WTC11 (cell line): ENCODE data around the gene ADAMTS18. TPM values are rescaled to one million over a fixed set of nuclear protein-coding genes. Genes with fewer than 3 reads are reported as not detected.

Experiments used
- ATAC-seq: fragments of 200-7000 bp; cut with Tn5 transposase; 2 replicates; pipeline ENCODE4 v1.10.0; 2021; ENCODE audit warnings: mild to moderate bottlenecking, moderate library complexity
- CTCF ChIA-PET: fragments of 300-600 bp; sonication (Branson Sonifier 250); formaldehyde crosslinking; loops from one replicate; lab custom pipeline; 2021; ENCODE audit warnings: antibody characterized with exemption; lab: Charles Lee
- POLR2A ChIA-PET: fragments of 350-600 bp; sonication (Branson Sonifier 250); formaldehyde crosslinking; loops from one replicate; lab custom pipeline; 2021; ENCODE audit warnings: antibody characterized with exemption; lab: Charles Lee
- DNase-seq: peaks from one replicate; pipeline ENCODE4 v3.0.0; 2021; ENCODE audit warnings: low spot score
- H3K27ac Mint-ChIP-seq: 2 replicates; pipeline ENCODE4 v1.8.0; 2021; ENCODE audit warnings: mixed read lengths
- H3K27me3 Mint-ChIP-seq: 2 replicates; pipeline ENCODE4 v1.8.0; 2021; ENCODE audit warnings: low read depth, mild to moderate bottlenecking, moderate library complexity, mixed read lengths
- H3K36me3 Mint-ChIP-seq: 2 replicates; pipeline ENCODE4 v1.8.0; 2021; ENCODE audit warnings: mixed read lengths
- H3K4me1 Mint-ChIP-seq: 2 replicates; pipeline ENCODE4 v1.8.0; 2022; ENCODE audit warnings: mixed read lengths
- H3K4me3 Mint-ChIP-seq: 2 replicates; pipeline ENCODE4 v1.8.0; 2021; ENCODE audit warnings: mild to moderate bottlenecking, moderate library complexity, mixed read lengths
- H3K9me3 Mint-ChIP-seq: 2 replicates; pipeline ENCODE4 v1.8.0; 2021; ENCODE audit warnings: mixed read lengths
- EMX1 ChIP-seq: fragments of 250-450 bp; sonication (Bioruptor Pico); IDR thresholded peaks from 2 replicates; pipeline ENCODE4 v1.8.0; 2021; ENCODE audit warnings: mild to moderate bottlenecking
- ETV6 ChIP-seq: sonication (generic); formaldehyde crosslinking; IDR thresholded peaks from 2 replicates; pipeline ENCODE4 v1.8.1; 2022; ENCODE audit warnings: mild to moderate bottlenecking, missing genetic modification reagents
- GRHL2 ChIP-seq: fragments of 250-450 bp; sonication (Bioruptor Pico); IDR thresholded peaks from 2 replicates; pipeline ENCODE4 v1.8.0; 2022; ENCODE audit warnings: mild to moderate bottlenecking, moderate library complexity; ENCODE audit not compliant: insufficient replicate concordance, severe bottlenecking
- JAZF1 ChIP-seq: fragments of 250-450 bp; sonication (Bioruptor Pico); IDR thresholded peaks from 2 replicates; pipeline ENCODE4 v1.9.0; 2021; ENCODE audit warnings: moderate library complexity, mild to moderate bottlenecking, inconsistent platforms
- NR3C1 ChIP-seq: sonication (generic); formaldehyde crosslinking; conservative IDR thresholded peaks from 2 replicates; pipeline ENCODE4 v1.8.1; 2023; ENCODE audit warnings: low read depth, mild to moderate bottlenecking, missing genetic modification reagents
- PRRX2 ChIP-seq: fragments of 250-450 bp; sonication (Bioruptor Pico); IDR thresholded peaks from 2 replicates; pipeline ENCODE4 v1.8.0; 2021; ENCODE audit warnings: mild to moderate bottlenecking
- RELA ChIP-seq: sonication (generic); formaldehyde crosslinking; IDR thresholded peaks from 2 replicates; pipeline ENCODE4 v1.8.1; 2022; ENCODE audit warnings: missing genetic modification reagents, mild to moderate bottlenecking, borderline replicate concordance
- SOX15 ChIP-seq: fragments of 250-450 bp; sonication (Bioruptor Pico); IDR thresholded peaks from 2 replicates; pipeline ENCODE4 v1.9.0; 2021; ENCODE audit warnings: mild to moderate bottlenecking
- TP53 ChIP-seq: sonication (generic); formaldehyde crosslinking; IDR thresholded peaks from 2 replicates; pipeline ENCODE4 v1.8.1; 2023; ENCODE audit warnings: mild to moderate bottlenecking, missing genetic modification reagents
- ZNF232 ChIP-seq: sonication (generic); formaldehyde crosslinking; IDR thresholded peaks from 2 replicates; pipeline ENCODE4 v1.8.0; 2022; ENCODE audit warnings: mild to moderate bottlenecking, missing genetic modification reagents
- total RNA-seq: library from RNA; stranded (reverse); gene quantifications from 3 replicates; pipeline ENCODE4 v1.2.3, GENCODE V29; 2021
- TF ChIP-seq, protein P1 (sequence below): fragments of 250-450 bp; sonication (Bioruptor Pico); IDR thresholded peaks from 2 replicates; pipeline ENCODE4 v1.8.0; 2021; ENCODE audit warnings: mild to moderate bottlenecking
- TF ChIP-seq, protein P2 (sequence below): sonication (generic); formaldehyde crosslinking; IDR thresholded peaks from 2 replicates; pipeline ENCODE4 v1.8.1; 2023; ENCODE audit warnings: mild to moderate bottlenecking, missing genetic modification reagents, borderline replicate concordance
- TF ChIP-seq, protein P3 (sequence below): sonication (generic); formaldehyde crosslinking; IDR thresholded peaks from 2 replicates; pipeline ENCODE4 v1.8.0; 2023; ENCODE audit warnings: mild to moderate bottlenecking, missing genetic modification reagents
- TF ChIP-seq, protein P4 (sequence below): sonication (generic); formaldehyde crosslinking; IDR thresholded peaks from 2 replicates; pipeline ENCODE4 v1.8.0; 2022; ENCODE audit warnings: mild to moderate bottlenecking, missing genetic modification reagents
- TF ChIP-seq, protein P5 (sequence below): sonication (generic); formaldehyde crosslinking; IDR thresholded peaks from 2 replicates; pipeline ENCODE4 v1.8.1; 2022; ENCODE audit warnings: low read depth, missing genetic modification reagents, borderline replicate concordance
- TF ChIP-seq, protein P6 (sequence below): sonication (generic); formaldehyde crosslinking; IDR thresholded peaks from 2 replicates; pipeline ENCODE4 v1.8.0; 2023; ENCODE audit warnings: missing genetic modification reagents, mild to moderate bottlenecking, borderline replicate concordance

ADAMTS18 gene
- total RNA-seq, 1 experiment from 2014 or later: 0.17 TPM

DNA sequence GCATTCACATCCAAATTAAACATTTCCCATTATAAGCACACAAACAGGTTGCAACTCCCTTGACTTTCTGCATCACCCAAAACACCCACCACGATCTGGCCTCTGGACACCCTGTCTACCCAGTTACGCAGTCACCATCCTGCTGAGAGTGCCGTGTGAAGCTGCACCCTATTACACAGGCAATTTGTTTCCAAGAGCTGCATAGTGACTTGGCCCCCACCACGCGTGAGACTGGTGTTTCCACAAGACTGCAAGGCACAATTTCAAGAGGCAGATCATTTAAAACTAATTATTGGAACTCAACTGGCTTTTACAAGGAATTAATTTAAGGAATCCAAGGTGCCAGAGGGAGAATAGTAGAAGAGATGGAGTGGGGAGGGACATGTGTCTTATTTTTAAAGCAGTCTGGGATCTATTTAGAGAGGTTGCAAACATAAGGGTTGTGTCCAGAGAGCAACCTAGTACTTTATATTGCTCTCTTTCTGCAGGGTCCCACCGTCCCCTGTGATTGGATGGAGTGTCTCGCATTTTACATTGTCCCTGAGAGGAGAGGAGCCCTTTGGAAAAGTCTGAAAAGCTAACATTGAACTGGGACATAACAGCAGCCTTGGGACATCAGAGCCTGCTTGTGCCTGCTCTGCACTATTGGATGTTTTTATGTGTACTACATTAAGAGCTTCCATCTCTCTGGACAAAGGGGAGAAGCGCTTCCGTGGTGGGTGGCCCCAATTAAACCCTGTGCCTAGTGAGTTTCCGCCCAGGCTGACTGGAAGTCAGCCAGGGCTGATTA lies 8.7 kb upstream of the ADAMTS18 start:
- Mint-ChIP-seq H3K27me3 (no peaks in the 10 kb centered on the region; the same call in 1 of the 2 replicates), H3K36me3 (no peaks in the 10 kb centered on the region), H3K4me1 (peaks cover 23% of the 10 kb centered on the region), H3K9me3 (no peaks in the 10 kb centered on the region), H3K4me3 (no peak overlapping the region), H3K27ac (no peak overlapping the region)
- TF ChIP-seq, protein P1, sequence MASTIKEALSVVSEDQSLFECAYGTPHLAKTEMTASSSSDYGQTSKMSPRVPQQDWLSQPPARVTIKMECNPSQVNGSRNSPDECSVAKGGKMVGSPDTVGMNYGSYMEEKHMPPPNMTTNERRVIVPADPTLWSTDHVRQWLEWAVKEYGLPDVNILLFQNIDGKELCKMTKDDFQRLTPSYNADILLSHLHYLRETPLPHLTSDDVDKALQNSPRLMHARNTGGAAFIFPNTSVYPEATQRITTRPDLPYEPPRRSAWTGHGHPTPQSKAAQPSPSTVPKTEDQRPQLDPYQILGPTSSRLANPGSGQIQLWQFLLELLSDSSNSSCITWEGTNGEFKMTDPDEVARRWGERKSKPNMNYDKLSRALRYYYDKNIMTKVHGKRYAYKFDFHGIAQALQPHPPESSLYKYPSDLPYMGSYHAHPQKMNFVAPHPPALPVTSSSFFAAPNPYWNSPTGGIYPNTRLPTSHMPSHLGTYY (CRISPR knock-in tag): no peak
- TF ChIP-seq SOX15 (no peak), PRRX2 (no peak), TP53 (CRISPR knock-in tag) (no peak)
- TF ChIP-seq, protein P2, sequence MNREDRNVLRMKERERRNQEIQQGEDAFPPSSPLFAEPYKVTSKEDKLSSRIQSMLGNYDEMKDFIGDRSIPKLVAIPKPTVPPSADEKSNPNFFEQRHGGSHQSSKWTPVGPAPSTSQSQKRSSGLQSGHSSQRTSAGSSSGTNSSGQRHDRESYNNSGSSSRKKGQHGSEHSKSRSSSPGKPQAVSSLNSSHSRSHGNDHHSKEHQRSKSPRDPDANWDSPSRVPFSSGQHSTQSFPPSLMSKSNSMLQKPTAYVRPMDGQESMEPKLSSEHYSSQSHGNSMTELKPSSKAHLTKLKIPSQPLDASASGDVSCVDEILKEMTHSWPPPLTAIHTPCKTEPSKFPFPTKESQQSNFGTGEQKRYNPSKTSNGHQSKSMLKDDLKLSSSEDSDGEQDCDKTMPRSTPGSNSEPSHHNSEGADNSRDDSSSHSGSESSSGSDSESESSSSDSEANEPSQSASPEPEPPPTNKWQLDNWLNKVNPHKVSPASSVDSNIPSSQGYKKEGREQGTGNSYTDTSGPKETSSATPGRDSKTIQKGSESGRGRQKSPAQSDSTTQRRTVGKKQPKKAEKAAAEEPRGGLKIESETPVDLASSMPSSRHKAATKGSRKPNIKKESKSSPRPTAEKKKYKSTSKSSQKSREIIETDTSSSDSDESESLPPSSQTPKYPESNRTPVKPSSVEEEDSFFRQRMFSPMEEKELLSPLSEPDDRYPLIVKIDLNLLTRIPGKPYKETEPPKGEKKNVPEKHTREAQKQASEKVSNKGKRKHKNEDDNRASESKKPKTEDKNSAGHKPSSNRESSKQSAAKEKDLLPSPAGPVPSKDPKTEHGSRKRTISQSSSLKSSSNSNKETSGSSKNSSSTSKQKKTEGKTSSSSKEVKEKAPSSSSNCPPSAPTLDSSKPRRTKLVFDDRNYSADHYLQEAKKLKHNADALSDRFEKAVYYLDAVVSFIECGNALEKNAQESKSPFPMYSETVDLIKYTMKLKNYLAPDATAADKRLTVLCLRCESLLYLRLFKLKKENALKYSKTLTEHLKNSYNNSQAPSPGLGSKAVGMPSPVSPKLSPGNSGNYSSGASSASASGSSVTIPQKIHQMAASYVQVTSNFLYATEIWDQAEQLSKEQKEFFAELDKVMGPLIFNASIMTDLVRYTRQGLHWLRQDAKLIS (CRISPR knock-in tag): no peak
- TF ChIP-seq, protein P3, sequence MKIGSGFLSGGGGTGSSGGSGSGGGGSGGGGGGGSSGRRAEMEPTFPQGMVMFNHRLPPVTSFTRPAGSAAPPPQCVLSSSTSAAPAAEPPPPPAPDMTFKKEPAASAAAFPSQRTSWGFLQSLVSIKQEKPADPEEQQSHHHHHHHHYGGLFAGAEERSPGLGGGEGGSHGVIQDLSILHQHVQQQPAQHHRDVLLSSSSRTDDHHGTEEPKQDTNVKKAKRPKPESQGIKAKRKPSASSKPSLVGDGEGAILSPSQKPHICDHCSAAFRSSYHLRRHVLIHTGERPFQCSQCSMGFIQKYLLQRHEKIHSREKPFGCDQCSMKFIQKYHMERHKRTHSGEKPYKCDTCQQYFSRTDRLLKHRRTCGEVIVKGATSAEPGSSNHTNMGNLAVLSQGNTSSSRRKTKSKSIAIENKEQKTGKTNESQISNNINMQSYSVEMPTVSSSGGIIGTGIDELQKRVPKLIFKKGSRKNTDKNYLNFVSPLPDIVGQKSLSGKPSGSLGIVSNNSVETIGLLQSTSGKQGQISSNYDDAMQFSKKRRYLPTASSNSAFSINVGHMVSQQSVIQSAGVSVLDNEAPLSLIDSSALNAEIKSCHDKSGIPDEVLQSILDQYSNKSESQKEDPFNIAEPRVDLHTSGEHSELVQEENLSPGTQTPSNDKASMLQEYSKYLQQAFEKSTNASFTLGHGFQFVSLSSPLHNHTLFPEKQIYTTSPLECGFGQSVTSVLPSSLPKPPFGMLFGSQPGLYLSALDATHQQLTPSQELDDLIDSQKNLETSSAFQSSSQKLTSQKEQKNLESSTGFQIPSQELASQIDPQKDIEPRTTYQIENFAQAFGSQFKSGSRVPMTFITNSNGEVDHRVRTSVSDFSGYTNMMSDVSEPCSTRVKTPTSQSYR (CRISPR knock-in tag): no peak
- TF ChIP-seq, protein P4, sequence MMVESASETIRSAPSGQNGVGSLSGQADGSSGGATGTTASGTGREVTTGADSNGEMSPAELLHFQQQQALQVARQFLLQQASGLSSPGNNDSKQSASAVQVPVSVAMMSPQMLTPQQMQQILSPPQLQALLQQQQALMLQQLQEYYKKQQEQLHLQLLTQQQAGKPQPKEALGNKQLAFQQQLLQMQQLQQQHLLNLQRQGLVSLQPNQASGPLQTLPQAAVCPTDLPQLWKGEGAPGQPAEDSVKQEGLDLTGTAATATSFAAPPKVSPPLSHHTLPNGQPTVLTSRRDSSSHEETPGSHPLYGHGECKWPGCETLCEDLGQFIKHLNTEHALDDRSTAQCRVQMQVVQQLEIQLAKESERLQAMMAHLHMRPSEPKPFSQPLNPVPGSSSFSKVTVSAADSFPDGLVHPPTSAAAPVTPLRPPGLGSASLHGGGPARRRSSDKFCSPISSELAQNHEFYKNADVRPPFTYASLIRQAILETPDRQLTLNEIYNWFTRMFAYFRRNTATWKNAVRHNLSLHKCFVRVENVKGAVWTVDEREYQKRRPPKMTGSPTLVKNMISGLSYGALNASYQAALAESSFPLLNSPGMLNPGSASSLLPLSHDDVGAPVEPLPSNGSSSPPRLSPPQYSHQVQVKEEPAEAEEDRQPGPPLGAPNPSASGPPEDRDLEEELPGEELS (CRISPR knock-in tag): no peak
- TF ChIP-seq, protein P5, sequence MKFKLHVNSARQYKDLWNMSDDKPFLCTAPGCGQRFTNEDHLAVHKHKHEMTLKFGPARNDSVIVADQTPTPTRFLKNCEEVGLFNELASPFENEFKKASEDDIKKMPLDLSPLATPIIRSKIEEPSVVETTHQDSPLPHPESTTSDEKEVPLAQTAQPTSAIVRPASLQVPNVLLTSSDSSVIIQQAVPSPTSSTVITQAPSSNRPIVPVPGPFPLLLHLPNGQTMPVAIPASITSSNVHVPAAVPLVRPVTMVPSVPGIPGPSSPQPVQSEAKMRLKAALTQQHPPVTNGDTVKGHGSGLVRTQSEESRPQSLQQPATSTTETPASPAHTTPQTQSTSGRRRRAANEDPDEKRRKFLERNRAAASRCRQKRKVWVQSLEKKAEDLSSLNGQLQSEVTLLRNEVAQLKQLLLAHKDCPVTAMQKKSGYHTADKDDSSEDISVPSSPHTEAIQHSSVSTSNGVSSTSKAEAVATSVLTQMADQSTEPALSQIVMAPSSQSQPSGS (CRISPR knock-in tag): no peak
- DNase-seq (no peak), ATAC-seq (no peak)
- ChIA-PET CTCF (no interaction called here), POLR2A (no interaction called here)

DNA sequence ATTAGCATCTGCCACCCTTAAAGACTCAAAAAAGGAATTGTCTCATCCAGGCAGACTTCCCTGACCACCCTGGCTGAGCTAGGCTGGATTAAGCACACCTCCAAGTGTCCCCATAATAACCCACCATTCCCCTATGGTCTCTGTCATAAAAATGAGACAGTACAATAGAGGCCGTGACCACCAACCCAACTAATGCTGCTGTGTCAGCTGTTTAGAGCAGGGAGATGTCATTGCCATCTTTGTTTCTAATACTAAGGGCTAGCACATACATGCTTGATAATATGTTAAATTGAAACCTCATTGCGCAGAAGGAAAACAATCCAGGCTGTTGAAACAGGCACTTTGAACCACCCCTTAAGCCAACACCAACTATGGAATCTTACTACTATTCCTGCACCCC lies 7.2 kb upstream of the ADAMTS18 start:
- DNase-seq (no peak), ATAC-seq (no peak)
- ChIA-PET POLR2A (no interaction called here), CTCF (no interaction called here)
- H3K4me3 Mint-ChIP-seq: no peak overlapping the region
- no peak overlapping the region for H3K27ac Mint-ChIP-seq
- H3K36me3 Mint-ChIP-seq: no peaks in the 10 kb centered on the region
- H3K27me3 Mint-ChIP-seq: peaks cover 7% of the 10 kb centered on the region
- H3K9me3 Mint-ChIP-seq: no peaks in the 10 kb centered on the region
- no peak for TF ChIP-seq EMX1
- no peak for TF ChIP-seq JAZF1
- no peak for TF ChIP-seq GRHL2 (CRISPR knock-in tag)
- TF ChIP-seq, protein P6, sequence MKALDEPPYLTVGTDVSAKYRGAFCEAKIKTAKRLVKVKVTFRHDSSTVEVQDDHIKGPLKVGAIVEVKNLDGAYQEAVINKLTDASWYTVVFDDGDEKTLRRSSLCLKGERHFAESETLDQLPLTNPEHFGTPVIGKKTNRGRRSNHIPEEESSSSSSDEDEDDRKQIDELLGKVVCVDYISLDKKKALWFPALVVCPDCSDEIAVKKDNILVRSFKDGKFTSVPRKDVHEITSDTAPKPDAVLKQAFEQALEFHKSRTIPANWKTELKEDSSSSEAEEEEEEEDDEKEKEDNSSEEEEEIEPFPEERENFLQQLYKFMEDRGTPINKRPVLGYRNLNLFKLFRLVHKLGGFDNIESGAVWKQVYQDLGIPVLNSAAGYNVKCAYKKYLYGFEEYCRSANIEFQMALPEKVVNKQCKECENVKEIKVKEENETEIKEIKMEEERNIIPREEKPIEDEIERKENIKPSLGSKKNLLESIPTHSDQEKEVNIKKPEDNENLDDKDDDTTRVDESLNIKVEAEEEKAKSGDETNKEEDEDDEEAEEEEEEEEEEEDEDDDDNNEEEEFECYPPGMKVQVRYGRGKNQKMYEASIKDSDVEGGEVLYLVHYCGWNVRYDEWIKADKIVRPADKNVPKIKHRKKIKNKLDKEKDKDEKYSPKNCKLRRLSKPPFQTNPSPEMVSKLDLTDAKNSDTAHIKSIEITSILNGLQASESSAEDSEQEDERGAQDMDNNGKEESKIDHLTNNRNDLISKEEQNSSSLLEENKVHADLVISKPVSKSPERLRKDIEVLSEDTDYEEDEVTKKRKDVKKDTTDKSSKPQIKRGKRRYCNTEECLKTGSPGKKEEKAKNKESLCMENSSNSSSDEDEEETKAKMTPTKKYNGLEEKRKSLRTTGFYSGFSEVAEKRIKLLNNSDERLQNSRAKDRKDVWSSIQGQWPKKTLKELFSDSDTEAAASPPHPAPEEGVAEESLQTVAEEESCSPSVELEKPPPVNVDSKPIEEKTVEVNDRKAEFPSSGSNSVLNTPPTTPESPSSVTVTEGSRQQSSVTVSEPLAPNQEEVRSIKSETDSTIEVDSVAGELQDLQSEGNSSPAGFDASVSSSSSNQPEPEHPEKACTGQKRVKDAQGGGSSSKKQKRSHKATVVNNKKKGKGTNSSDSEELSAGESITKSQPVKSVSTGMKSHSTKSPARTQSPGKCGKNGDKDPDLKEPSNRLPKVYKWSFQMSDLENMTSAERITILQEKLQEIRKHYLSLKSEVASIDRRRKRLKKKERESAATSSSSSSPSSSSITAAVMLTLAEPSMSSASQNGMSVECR (CRISPR knock-in tag): no peak
- no peak for TF ChIP-seq ETV6
- no peak for TF ChIP-seq NR3C1 (CRISPR knock-in tag)
- TF ChIP-seq ZNF232: no peak
- no peak for TF ChIP-seq RELA (CRISPR knock-in tag)
- H3K4me1 Mint-ChIP-seq: peaks cover 28% of the 10 kb centered on the region
